Pancreas (tissue), 10 donors: ENCODE measurements around the gene LAMC2. TPM values are rescaled to one million over a fixed set of nuclear protein-coding genes. Genes with fewer than 3 reads are reported as not detected.

ENCODE experiments used
- ATAC-seq, 4 donors: fragments of 200-7000 bp; cut with Tn5 transposase; one replicate each; pipeline versions ENCODE4 v1.8.0 to v1.9.1; 2020; ENCODE audit warnings: mild to moderate bottlenecking in 4 of 4, moderate library complexity in 4 of 4
- DNase-seq, 6 donors: peaks; one replicate each; pipeline ENCODE4 v3.0.0-alpha.2; 2020
- FAIRE-seq: peaks from 2 replicates; lab custom pipeline; 2012; peaks lifted over from hg19 to GRCh38; lab: Jason Lieb, UNC
- H3K27ac ChIP-seq, 4 donors: fragments of 200-600 bp; sonication (generic); 1 replicate in 3 of 4; 2 replicates in 1 of 4; pipeline versions ENCODE4 v1.5.0 to v1.8.0; 2020
- H3K27me3 ChIP-seq, 4 donors: fragments of 200-600 bp; one replicate each; pipeline ENCODE4 v1.8.0; 2021
- H3K36me3 ChIP-seq, 3 donors: fragments of 200-600 bp; sonication (generic) in 1 of 3; one replicate each; pipeline versions ENCODE4 v1.5.0 to v1.8.0; 2020 to 2021
- H3K4me1 ChIP-seq, 3 donors: fragments of 200-600 bp; one replicate each; pipeline ENCODE4 v1.8.0; 2021
- H3K4me3 ChIP-seq, 4 donors: fragments of 200-600 bp; sonication (generic) in 2 of 4; one replicate each; pipeline versions ENCODE4 v1.5.0 to v1.8.0; 2020 to 2021
- H3K9me3 ChIP-seq, 4 donors: fragments of 200-600 bp; one replicate each; pipeline ENCODE4 v1.8.0; 2021
- WGBS, 2 donors: extraction: QIAGEN DNeasy Blood & Tissue Kit; methylation state at CpG; one replicate each; pipeline ENCODE4 v1.1.7; 2013; 5-methylcytosine and 5-hydroxymethylcytosine counted together
- intact Hi-C, 3 donors: fragments of 100-400 bp; cut with DNase I; formaldehyde crosslinking; loops; one replicate each; pipeline versions ENCODE4 v1.11.1 to v1.14.2; 2022
- polyA plus RNA-seq, 2 donors: library from polyadenylated mRNA; stranded (reverse); fragments of 200-250 nt; gene quantifications; one replicate each; pipeline ENCODE4 v1.2.3, GENCODE V29; 2013
- total RNA-seq, 6 donors: library from RNA; stranded (reverse); fragmentation: NEBNext Ultra II Directional in 4 of 6; extraction: Animal tissue kit (Norgen Biotek cat#: 25700) in 4 of 6; gene quantifications; one replicate each; pipeline versions ENCODE4 v1.2.1 to v1.2.4, GENCODE V29; 2021 to 2023
- TF ChIP-seq, protein P1 (sequence below), 4 donors: fragments of 200-600 bp; sonication (generic) in 3 of 4; IDR thresholded peaks; one replicate each; pipeline versions ENCODE4 v1.5.0 to v1.8.0; 2021; ENCODE audit warnings: antibody characterized with exemption in 4 of 4
- donor health status: healthy with polysubstance abuse.
- donor health status: DM: no; HTN: no; CAD: no; lungs with moderate emphysema.
- donor health status: DM: no; HTN: no; CAD: no.
- donor health status: control.
- donor health status: control.
- donor health status: Bipolar disorder and iron deficiency.
- donor health status: DM: yes; HTN: yes; CAD: no.
- donor health status: DM: no; HTN: no; CAD: no.
- donor health status: DM: no; HTN: no; CAD: no.
- donor health status: DM: yes; HTN: yes; CAD: no.

Gene LAMC2
- total and polyA plus RNA-seq, 8 donors = 1.3 to 31.2 (median 2.2) TPM

DNA sequence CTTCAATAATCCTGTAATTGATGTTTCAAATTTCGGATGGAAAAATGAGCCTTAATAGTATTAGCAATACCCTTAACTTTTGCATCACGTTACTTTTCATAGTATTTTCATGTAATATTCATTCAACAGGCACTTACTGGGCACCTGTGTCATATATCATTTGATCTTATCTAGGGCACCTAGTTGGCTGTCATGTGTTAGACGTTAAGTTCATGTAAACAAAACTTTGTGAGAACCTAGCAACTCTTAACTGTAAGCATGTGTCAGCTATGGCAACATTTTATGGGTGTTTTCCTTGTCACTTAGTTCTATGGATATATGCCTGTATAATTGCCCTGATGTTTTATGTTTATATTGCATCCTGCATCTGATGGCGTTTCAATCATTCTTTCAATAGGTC lies 777 bp downstream of the LAMC2 start:
- no peak for ATAC-seq
- peak overlapping the region in 1 of 4 donors; percentile 79 for H3K27ac ChIP-seq
- H3K9me3 ChIP-seq = no peaks in the 10 kb centered on the region
- no peaks in the 10 kb centered on the region for H3K4me1 ChIP-seq
- no peak for DNase-seq
- intact Hi-C loops = no loop called here
- WGBS, 2 donors = 56 to 61% methylated on average over 4 of the region's 4 CpGs
- FAIRE-seq = peak; percentile 9
- peak overlapping the region in 2 of 4 donors; percentile 45 to 46 for H3K4me3 ChIP-seq
- TF ChIP-seq, protein P1, sequence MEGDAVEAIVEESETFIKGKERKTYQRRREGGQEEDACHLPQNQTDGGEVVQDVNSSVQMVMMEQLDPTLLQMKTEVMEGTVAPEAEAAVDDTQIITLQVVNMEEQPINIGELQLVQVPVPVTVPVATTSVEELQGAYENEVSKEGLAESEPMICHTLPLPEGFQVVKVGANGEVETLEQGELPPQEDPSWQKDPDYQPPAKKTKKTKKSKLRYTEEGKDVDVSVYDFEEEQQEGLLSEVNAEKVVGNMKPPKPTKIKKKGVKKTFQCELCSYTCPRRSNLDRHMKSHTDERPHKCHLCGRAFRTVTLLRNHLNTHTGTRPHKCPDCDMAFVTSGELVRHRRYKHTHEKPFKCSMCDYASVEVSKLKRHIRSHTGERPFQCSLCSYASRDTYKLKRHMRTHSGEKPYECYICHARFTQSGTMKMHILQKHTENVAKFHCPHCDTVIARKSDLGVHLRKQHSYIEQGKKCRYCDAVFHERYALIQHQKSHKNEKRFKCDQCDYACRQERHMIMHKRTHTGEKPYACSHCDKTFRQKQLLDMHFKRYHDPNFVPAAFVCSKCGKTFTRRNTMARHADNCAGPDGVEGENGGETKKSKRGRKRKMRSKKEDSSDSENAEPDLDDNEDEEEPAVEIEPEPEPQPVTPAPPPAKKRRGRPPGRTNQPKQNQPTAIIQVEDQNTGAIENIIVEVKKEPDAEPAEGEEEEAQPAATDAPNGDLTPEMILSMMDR (IDR thresholded peaks at IDR 0.05) = no peak
- H3K27me3 ChIP-seq = no peaks in the 10 kb centered on the region
- no peaks in the 10 kb centered on the region for H3K36me3 ChIP-seq

DNA sequence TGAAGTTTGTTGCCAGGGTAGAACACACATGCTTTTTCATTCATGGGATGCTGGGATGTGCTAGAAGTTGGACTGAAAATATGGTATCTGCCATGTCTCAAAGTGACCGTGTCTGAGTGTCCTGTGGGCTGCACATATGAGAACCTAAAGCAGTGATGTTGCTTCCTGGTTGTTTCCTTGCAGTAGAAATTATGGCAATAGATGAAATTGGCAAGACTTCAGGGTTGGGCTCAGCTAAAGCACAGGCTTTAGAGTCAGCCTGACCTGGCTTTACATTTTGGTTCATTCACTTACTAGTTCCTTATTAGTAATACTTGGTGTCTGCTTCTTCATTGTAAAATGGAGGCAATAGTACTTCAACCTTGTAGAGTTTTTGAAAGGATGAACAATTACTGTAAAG lies 2.2 kb downstream of the LAMC2 start:
- H3K4me3 ChIP-seq = no peak overlapping the region
- intact Hi-C loops = no loop called here
- no peak overlapping the region for H3K27ac ChIP-seq
- 84 to 86% methylated on average over 1 of the region's 1 CpG for WGBS, 2 donors
- H3K36me3 ChIP-seq = no peaks in the 10 kb centered on the region
- H3K9me3 ChIP-seq = no peaks in the 10 kb centered on the region
- no peaks in the 10 kb centered on the region for H3K4me1 ChIP-seq
- H3K27me3 ChIP-seq = no peaks in the 10 kb centered on the region
- no peak for ATAC-seq
- DNase-seq = no peak
- TF ChIP-seq, protein P1 (IDR thresholded peaks at IDR 0.05) = no peak
- FAIRE-seq = no peak

DNA sequence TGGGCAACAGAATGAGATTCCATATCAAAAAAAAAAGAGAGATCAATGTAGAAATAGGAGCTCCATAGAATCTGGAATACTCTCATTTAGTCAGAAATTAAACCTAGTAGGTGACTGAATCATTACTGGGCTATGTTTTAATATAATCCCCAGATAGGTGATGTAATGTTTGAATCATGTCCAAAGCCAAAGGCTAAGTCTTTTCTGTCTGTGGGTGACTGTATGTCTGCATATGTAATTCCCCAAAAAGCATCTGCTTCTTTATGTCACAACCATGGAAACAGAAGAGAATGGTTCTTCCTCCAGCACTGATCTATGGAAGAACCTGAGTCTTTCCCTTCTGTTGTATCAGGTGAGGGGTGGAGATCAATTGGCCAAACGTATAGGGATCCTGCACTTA lies 5.8 kb downstream of the LAMC2 start:
- no peak for FAIRE-seq
- intact Hi-C loops = no loop called here
- TF ChIP-seq, protein P1 (IDR thresholded peaks at IDR 0.05) = no peak
- Histone ChIP-seq H3K27me3 (no peaks in the 10 kb centered on the region), H3K4me1 (no peaks in the 10 kb centered on the region), H3K9me3 (no peaks in the 10 kb centered on the region), H3K4me3 (no peak overlapping the region), H3K36me3 (no peaks in the 10 kb centered on the region), H3K27ac (no peak overlapping the region)
- ATAC-seq = peak in 1 of 4 donors; percentile 29
- 54 to 58% methylated on average over 1 of the region's 1 CpG for WGBS, 2 donors
- no peak for DNase-seq

DNA sequence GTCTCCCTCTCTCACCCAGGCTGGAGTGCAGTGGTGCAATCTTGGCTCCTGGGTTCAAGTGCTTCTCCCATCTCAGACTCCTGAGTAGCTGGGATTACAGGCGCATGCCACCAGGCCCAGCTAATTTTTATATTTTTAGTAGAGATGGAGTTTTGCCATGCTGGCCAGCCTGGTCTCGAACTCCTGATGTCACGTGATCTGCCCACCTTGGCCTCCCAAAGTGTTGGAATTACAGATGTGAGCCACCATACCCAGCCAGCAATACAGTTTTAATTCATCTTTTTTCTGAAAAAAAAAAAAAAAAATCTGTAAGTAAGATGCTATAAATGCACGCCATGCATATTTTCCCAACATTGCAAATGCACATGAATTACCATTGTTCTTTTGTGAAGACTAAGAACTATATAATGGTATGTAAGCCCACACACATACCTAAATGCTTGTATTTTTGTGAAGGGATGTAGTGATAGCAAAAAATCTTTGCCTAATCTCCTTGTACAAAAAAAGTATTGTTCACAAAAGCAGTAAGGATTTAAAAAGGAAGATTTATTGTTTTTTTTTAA lies 8.0 kb downstream of the LAMC2 start:
- Histone ChIP-seq H3K9me3 (no peaks in the 10 kb centered on the region), H3K27me3 (no peaks in the 10 kb centered on the region), H3K4me1 (no peaks in the 10 kb centered on the region), H3K36me3 (no peaks in the 10 kb centered on the region), H3K27ac (no peak overlapping the region), H3K4me3 (no peak overlapping the region)
- TF ChIP-seq, protein P1 (IDR thresholded peaks at IDR 0.05) = no peak
- no peak for FAIRE-seq
- no peak for DNase-seq
- intact Hi-C loops = no loop called here
- WGBS, 2 donors = 84 to 90% methylated on average over 4 of the region's 4 CpGs
- no peak for ATAC-seq

DNA sequence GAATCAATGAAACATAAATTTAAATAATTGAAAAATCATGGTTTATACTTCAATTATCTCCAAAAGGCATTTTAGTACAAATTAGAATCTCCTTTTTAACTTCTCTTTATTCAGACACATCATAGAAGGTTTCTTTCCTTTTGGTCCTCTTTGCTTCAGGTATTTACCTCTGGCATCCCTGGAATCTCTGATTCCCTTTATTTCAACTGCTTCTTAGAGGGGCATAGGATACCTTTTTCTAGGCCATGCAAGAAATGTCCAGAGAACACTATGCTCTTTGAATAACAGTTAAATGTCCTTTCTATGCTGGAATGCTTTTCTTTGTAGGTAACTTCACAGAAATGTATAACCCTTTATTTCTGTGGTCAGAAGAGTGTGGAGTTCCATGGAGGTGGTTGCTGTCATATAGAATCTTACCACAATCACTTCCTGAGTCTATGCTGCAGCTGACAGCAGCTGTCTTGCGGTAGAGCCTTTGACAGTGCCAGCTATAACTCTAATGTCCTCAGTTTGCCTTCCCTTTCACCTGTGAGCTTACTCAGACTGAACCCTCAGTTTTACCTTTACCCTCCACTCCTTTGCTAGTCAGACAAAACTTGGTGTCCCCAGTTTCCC lies 8.6 kb downstream of the LAMC2 start:
- H3K36me3 ChIP-seq = no peaks in the 10 kb centered on the region
- no peak for FAIRE-seq
- no peak for DNase-seq
- intact Hi-C loops = no loop called here
- no peak for ATAC-seq
- WGBS, 2 donors = 90 to 93% methylated on average over 1 of the region's 1 CpG
- H3K27me3 ChIP-seq = no peaks in the 10 kb centered on the region
- H3K4me1 ChIP-seq = no peaks in the 10 kb centered on the region
- TF ChIP-seq, protein P1 (IDR thresholded peaks at IDR 0.05) = no peak
- no peak overlapping the region for H3K4me3 ChIP-seq
- H3K27ac ChIP-seq = no peak overlapping the region
- H3K9me3 ChIP-seq = no peaks in the 10 kb centered on the region
